HG03139 (cell line): ENCODE results near the gene PACRG.

Experiments used
- ATAC-seq: cut with Tn5 transposase; IDR thresholded peaks from one replicate; pipeline ENCODE4 v1.9.1; 2021; ENCODE audit not compliant: unreplicated experiment

Gene PACRG

DNA sequence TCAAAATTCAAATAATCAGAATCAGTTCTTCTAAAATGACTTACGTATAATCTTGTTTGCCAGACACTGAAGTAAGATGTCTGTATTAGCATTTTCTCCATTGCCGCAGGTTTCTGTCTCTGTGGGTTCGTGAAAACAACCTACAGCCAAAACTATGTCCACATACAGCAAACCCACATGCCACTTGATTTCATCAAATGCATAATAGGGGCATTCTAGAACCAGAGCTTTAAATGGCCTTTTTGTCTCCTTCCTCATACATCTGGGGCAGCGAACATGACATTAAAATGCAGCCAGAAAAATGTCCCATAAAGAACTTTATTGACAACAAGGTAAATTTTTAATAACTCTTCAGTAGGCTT lies 596.5 kb downstream of the PACRG start:
- ATAC-seq, result no peak

DNA sequence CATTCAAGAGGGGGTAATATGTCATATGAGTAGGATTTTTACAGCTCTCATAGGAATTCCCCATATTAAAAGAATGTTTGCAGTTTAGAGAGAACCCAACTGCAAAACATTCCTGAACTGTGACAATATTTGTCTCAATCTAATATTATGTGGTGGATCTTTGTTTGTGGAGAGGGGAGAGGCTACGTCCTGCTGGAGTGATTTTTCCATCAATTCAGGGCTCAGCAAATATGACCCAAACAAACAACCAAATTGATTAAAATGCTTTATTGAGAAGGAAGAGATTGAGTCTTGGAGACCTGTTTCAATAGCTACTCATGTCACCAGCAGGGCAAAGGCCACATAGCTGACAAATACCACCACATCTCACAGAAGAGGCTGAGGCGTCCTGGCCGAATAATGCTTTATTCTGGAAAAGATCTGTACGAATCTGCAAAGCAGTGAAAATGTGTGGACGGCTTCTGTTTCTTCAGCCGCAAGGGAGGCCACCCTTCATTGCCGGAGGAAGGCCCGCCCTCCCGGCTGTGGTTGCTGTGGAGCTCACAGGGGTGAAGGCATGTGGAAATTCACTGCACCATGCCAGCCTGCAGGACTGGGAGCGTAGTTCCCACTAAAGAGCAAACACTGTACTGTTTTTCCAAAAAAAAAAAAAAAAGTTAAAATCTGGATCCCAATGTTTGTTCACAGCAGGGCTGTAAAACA lies 597.1 kb downstream of the PACRG start:
- no peak for ATAC-seq

- ATAC-seq, result no peak
Observed at GRCh38 chr6:163325390-163325784, 597.6 kb downstream of the PACRG start.

GRCh38 chr6:163327165-163327880 lies 599.5 kb downstream of the PACRG start:
- no peak for ATAC-seq

DNA sequence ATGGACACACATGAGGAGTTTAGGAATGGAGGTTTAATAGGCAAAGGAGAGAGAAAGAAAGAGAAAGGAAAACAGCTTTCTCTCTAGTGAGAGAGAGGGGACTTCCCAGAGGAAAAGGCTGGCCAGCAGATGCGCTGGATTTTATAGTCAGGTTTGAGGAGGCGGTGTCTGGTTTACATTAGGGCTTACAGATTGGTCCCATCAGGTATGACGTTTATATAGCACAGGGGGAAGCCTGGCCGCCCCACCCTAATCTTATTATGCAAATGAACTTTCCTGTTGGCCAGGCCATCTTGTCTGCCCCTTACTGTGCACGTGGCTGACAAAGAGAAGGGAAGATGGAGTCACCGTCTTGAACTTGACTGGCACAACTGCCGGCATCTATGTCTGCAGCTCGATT lies 600.1 kb downstream of the PACRG start:
- no peak for ATAC-seq

DNA sequence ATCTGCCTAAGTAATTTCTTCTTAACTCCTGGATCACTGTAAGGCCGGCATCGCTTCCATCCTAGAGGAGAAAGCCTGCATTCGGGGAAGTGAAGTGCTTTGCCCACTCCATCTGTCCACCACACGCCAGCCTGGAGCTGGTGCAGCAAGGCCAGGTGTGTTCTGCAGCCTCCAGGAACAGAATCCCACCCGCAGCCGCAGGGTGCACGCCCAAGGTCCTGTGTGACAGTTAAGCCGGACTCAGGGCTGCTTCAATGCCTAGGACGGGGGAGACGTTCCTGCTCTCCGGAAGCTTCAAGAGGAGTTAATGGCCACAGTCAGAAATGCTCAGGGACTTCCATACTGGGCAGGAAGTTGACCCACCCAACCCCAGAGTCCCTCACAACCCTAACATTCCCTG lies 600.6 kb downstream of the PACRG start:
- no peak for ATAC-seq

GRCh38 chr6:163329991-163330390 lies 602.2 kb downstream of the PACRG start:
- ATAC-seq, result no peak

GRCh38 chr6:163331245-163331644 lies 603.5 kb downstream of the PACRG start:
- no peak for ATAC-seq

- no peak for ATAC-seq
Observed at GRCh38 chr6:163332575-163332974, 604.8 kb downstream of the PACRG start.

- ATAC-seq, result no peak
Observed at GRCh38 chr6:163333038-163333437, 605.3 kb downstream of the PACRG start.

GRCh38 chr6:163333701-163334663 lies 606.2 kb downstream of the PACRG start:
- no peak for ATAC-seq

DNA sequence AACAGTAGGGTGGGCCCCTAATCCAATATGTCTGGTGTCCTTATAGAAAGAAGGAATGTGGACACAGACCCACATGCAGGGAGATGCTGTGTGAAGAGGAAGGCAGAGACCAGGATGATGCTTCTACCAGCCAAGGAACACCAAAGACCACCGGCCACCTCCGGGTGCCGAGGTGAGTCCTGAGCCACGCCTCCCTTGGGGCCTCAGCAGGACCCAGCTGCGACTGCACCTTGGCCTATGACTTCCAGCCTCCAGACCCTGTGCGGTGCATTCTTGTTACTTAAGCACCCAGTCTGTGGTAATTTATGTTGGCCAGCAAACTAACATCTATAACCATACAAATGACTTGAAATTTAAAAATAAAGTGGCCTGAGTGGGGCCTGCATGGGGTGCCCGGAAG lies 607.3 kb downstream of the PACRG start:
- ATAC-seq, result no peak

- ATAC-seq, result no peak
Observed at GRCh38 chr6:163335671-163336545, 608.1 kb downstream of the PACRG start.

- no peak for ATAC-seq
Observed at GRCh38 chr6:163336961-163337360, 609.2 kb downstream of the PACRG start.

DNA sequence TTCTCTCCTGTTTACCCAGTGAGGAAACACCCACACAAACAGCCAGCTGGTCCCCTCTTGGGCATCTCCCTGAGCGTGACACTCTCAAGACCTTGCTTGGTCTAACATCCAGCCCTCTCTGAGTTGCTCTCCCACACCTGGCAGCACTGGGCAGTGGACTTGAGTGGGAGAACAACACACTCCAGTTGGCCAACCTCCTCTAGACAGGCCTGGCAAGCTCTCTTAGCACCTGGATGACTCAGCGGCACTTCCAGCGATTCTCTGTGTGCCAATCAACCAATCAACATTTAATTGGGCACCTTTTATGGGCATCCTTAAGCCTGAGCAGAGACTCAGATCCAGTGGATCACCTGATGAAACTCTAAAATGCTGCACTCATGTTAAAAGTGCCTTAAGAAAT lies 610.2 kb downstream of the PACRG start:
- no peak for ATAC-seq

- no peak for ATAC-seq
Observed at GRCh38 chr6:163338671-163339405, 611.1 kb downstream of the PACRG start.

DNA sequence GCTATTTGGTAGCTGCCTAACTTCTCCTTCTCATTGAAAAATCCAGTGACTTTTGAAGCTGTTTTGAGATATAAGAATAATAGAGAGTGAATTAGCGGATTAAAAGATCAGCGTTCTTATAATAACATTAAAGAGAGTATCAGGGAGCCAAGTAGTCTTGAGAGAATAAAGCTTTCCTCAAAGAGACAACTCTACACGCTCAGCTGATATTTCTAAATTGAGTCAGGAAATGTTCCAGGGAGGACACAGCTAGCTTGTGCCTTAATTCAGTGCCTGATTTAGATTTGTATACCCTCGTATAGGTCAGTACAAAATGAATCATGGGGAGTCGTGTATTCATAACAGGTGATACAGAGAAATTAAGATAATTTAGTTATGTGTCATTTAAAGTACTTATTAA lies 611.7 kb downstream of the PACRG start:
- ATAC-seq, result no peak

GRCh38 chr6:163340201-163340887 lies 612.6 kb downstream of the PACRG start:
- ATAC-seq, result no peak
